Fibroblast of the aortic adventitia (primary cell): Measurements from ENCODE around the gene SMIM30. TPM values are rescaled to one million over a fixed set of nuclear protein-coding genes. Genes with fewer than 3 reads are reported as not detected.
A peak's percentile ranks its signal among the peaks of the same experiment; 100 is the strongest.

Source experiments
- DNase-seq: peaks from one replicate; pipeline ENCODE4 v3.0.0-alpha.2; 2010; ENCODE audit warnings: low read depth
- H3K4me3 ChIP-seq: 2 replicates; pipeline ENCODE4 v1.5.1; 2011; ENCODE audit warnings: low read depth, mild to moderate bottlenecking, control low read depth, low read length, moderate library complexity
- total RNA-seq: library from RNA; depleted of rRNA; stranded (reverse); fragments of >200 nt; gene quantifications from 2 replicates; pipeline ENCODE4 v1.2.3, GENCODE V29; 2012; ENCODE audit warnings: low replicate concordance
- TF ChIP-seq, protein P1 (sequence below): IDR thresholded peaks from 2 replicates; pipeline ENCODE4 v1.5.1; 2011; ENCODE audit warnings: mild to moderate bottlenecking, low read length, control low read depth, inconsistent platforms; ENCODE audit not compliant: insufficient read depth

Gene SMIM30
- total RNA-seq, 1 donor = 124 TPM

DNA sequence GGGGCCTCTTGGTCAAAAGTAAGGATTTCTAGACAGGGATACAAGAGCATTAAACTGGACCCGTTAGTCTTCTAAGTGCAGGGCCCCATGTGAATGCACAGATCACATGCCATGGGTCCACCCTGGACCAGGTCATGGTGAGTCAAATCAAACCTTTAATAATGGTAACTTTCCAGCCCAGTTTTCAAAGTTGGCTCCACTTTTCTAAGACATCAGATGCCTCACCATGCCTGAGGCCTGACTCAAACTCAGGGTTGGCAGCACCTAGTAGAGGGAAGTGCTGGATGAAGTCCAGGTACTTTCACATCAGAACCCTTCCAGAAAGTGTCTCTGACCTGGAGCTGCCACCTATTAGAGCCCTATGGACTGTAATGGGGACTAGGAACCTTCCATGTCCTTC, 9.7 kb upstream of the SMIM30 start:
- no peak overlapping the region for H3K4me3 ChIP-seq
- DNase-seq = peak; percentile 83
- TF ChIP-seq, protein P1, sequence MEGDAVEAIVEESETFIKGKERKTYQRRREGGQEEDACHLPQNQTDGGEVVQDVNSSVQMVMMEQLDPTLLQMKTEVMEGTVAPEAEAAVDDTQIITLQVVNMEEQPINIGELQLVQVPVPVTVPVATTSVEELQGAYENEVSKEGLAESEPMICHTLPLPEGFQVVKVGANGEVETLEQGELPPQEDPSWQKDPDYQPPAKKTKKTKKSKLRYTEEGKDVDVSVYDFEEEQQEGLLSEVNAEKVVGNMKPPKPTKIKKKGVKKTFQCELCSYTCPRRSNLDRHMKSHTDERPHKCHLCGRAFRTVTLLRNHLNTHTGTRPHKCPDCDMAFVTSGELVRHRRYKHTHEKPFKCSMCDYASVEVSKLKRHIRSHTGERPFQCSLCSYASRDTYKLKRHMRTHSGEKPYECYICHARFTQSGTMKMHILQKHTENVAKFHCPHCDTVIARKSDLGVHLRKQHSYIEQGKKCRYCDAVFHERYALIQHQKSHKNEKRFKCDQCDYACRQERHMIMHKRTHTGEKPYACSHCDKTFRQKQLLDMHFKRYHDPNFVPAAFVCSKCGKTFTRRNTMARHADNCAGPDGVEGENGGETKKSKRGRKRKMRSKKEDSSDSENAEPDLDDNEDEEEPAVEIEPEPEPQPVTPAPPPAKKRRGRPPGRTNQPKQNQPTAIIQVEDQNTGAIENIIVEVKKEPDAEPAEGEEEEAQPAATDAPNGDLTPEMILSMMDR = no peak

DNA sequence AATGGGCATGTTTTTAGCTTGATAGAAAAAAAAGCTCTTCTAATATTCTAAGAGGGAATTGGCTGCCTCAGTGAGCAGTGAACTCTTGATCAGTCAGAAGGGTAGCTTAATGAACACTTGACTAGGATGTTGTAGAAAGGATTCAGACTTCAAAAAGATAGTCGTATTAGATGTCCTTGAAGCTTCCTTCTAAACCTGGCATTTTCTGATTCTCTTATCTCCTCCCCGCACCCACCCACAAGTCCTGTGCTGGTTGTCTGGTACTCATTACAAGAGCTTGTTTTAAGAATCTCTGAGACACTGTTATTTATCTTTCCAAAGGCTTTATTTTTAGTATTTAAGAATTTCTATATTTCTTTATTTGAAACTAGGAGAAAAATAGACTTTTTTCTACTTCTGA, 7.4 kb upstream of the SMIM30 start:
- H3K4me3 ChIP-seq = no peak overlapping the region
- TF ChIP-seq, protein P1 = no peak
- no peak for DNase-seq

DNA sequence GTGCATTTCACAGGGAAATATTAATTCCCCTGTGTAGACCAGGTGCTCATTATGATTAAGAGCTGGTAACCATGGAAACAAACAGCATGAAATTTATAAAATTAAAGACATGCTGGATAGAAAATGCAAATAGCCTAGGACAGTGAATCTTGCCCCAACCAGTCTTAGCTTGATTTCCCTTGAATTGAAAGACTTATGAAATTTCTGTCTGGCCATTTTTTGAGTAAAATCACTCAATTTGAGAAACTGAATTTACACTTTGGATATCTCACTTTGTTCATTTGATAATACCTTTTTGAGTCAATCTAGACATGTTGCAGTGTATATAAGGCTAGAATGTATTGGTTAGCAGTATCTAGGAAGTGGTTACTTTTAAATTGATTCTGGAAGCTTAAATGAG, 4.4 kb upstream of the SMIM30 start:
- TF ChIP-seq, protein P1 = no peak
- H3K4me3 ChIP-seq = no peak overlapping the region
- no peak for DNase-seq

DNA sequence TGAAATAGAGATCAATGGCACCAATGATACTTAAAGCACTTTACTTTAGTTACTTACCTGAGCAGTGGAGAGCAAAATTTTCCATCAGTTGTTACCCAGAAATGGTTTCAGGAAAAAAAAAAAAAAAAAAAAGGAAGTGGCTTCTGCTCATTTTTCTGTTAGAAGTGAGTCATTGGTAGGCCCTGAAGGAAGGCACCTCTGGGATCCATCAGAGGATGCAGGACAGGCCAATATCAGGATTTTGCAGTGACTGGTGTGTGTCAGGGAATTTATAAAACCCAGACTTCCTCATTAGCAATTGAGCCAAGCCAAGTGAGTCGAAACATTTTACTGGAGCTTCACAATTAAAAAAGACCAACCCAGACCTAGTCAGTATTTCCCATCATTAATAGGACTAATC, 2.3 kb upstream of the SMIM30 start:
- H3K4me3 ChIP-seq = no peak overlapping the region
- peak; percentile 12 for DNase-seq
- TF ChIP-seq, protein P1 = no peak

DNA sequence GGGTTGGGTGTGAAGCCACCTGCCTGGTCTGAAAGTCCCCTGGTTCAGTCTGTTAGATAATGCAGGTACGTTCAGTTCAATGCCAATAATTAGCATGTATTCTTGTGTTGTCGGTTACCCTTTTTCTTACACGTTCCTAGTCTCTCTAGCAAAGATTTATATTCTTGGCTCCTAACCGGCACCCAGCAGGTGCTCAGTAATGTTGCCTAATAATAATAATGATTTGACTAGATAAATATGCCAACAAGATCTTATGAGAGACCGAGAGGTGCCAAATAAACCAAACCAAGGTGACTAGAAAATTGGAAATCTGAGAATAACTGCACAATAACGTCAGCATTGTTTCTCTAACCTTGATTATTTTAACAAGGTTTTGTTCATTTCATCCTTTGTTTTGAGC, 1.1 kb upstream of the SMIM30 start:
- DNase-seq = no peak
- no peak overlapping the region for H3K4me3 ChIP-seq
- TF ChIP-seq, protein P1 = no peak

DNA sequence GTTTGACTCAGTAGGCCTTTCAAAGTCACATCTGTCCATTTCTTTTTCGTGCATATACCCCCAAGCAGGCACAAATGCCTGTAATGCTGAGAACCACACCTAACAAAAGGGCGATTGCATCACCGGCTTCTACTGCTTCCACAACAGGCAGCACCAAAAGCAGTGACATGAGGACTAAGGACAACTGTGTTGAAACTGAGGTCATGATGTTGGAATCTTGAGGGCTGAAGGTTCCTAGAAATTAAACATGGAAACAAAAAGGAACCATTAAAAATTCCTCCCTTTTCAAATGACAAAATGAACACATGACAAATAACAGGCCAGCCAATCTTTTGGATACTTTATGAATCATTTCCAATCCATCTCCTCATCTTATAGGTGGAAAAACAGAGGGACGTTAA, 980 bp downstream of the SMIM30 start:
- H3K4me3 ChIP-seq = peak overlapping the region; percentile 78
- DNase-seq = peak; percentile 11

DNA sequence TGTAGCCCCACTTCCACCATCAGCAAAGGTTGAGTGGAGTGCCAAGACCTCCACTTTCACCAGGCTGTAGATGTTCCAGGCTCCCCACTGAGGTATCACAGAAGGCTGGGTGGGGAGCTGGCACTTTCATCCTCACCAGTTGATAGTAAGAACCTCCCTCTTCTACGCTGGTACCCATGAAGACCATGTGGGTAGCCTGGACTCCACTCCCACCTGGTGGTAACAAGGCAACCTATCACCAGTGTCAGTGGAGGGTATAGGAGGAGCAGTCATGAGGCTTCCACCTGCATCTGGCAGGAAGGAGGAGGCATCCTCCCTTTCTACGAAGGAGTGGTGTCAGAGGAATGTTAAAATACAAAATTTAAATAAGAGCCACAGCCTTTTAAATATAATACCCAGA, 4.4 kb downstream of the SMIM30 start:
- no peak overlapping the region for H3K4me3 ChIP-seq
- DNase-seq = peak; percentile 11
- TF ChIP-seq, protein P1 = no peak
